IPS DF 4.7 (cell line): ENCODE data around the gene NCR3LG1.

Experiments used
- DNase-seq: peaks from one replicate; pipeline ENCODE4 v3.0.0-alpha.2; 2013; ENCODE audit warnings: low spot score; ENCODE audit errors: extremely low read depth

Gene NCR3LG1

DNA sequence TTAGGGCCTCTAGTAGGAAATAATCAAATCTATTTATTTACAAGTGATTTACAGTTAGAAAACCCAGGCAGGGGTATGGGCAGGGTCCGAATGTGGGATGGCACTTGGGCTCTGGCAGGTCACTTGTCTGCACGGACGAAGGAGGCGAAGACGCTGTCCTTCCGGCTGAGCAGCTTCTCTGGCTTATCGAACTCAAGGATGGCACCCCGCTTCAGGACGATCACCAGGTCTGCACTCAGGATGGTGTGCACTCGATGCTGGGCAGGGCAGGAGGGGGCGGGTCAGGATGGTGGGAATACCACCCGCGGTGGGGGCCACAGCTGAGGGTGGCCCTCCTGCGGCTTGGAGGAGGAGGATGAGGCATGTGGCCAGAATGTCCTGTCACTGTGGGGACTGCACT lies 41.3 kb downstream of the NCR3LG1 start:
- no peak for DNase-seq

DNA sequence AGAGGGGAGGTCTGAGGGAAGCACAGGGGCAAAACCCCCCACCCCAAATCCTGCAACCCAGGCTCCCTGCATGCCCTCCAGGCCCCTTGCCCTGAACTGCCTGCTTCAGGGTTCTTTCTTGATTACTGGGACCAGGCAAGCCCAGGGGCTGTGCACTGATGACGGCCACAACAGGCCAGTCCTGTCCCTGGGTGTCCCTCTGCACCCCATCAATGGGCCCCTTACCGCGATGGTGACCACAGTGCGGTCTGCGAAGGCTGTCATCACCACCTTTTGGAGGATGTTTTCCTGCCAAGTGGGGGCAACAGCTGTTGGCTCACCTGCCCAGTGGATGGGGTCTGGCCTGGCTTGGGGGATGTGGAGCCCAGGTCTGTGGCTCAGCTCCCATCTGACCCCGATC lies 41.9 kb downstream of the NCR3LG1 start:
- no peak for DNase-seq

DNA sequence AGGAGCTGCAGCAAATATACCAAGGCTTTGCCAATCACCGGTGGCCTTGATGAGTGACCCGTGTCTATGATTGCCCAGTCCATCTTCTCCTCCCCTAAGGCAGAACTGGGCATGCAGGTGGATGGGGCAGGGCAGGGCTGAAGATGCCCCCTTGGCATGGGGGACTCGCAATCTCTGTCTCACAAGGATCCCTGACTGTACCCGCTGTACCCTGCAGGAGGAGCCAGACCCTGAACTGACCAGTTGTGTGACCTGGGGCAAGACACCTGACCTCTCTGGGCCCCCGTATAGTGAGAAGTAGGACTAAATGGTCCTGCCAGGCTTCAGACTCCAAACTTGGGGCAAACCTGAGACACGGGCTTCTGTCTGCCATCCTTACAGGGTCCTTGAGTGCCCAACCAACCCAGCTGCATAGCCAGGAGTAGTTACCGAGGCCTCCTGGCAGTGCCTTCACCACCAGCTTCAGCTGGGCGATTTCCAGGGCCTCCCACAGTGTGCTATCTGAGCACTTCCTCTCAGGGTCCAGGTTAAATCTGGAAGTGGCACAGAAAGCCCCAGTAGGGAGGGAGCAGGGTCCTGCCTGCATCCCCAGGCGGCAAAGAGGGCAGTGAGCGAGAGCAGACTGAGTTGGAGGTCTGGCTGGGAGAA lies 43.3 kb downstream of the NCR3LG1 start:
- no peak for DNase-seq

DNA sequence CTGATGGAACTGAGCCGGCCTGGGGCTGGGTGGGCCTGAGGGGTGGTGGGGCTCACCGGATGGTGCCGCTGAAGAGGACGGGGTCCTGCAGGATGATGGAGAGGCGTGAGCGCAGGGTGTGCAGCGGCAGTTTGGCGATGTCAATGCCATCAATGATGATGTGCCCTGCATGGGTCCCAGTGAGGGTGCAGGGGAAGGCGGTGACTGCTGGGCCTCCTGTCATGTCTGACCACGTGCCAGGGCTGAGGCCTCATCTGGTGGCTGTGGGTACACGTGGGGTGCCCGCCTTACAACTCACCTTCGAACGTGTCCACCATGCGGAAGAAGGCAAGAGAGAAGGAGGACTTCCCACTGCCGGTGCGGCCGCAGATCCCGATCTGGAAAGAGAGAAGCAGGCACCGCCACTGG lies 44.0 kb downstream of the NCR3LG1 start:
- no peak for DNase-seq

DNA sequence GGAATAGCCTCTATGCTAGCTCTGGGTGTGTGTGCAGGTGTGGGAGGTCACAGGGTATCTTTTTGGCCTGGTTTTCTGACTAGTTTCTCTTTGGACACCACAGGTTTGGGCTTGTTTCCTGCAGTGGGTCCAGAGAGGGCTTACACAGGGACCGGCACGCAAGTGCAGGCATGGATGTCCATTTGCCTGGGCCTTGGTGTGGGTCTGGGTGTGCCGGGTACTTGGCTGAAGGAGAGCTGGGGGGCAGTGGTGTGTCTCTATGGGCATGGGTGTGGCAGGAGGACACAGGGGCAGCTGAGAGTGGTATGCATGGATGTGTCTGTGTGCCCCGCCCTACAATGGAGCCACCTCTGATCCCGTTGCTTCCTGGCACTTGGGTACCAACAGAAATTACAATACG lies 44.4 kb downstream of the NCR3LG1 start:
- DNase-seq, result no peak

DNA sequence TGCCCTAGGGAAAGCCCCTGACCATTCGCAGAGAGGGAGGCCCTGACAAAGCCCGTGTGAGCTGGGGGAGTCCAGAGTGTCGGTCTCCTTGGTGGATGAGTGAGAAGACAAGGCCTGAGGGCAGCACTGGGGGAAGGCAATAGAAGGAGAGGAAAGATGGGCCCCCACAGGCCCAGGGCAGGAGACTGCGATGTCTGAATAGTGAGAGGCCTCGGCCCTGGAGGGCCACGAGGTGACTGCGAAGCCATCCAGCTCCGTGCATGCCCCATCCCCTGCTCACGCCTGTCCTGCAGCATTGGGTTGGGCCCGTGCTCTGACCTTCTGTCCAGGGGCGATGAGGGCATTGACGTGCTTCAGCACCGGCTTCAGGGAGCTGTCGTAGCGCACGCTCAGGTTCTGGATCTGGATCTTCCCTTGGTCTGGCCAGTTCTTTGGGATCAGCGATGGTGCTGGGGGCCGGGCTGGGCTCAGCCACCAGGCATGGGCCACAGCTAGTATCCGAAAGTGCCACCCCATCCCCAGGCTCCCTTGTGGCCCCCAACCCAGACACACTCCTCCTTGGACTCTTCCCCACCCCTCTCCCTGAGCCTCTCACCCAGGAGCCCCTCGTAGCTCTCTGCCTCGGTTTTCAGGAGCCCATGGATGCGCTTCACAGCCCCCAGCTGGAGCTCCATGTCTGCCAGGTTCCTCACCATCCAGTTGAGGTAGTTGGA lies 45.2 kb downstream of the NCR3LG1 start:
- no peak for DNase-seq

DNA sequence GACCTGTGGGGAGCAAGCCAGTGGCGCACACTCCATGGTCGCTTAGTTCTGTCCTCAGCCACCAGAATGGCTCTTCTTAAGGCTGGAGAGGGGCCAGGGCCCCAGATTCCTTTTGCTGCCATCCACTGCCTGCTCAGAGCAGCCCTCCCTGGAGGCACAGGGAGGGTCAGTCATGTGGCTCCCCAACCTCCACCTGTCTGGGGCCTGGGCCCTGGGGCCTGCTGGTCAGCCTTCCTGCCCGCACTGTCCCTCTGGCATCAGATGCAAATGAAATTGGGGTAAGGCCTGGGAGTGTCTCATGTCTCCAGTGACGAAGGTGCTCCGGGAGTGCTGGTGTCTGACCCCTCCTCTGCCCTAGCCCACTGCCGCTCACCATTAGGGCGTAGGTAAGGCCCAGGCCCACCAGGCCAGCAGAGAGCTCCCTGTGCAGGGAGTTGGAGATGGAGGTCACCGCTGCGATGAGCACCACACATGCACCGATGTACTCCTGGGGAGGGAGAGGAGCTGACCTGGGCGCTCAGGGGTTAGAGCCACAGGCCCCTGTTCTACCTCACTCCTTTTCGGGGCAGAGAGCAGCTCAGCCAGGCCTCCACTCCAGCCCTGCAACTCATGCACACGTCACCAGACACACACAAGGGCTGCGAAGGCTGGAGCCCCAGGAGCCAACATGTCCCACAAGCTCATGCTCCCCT lies 45.9 kb downstream of the NCR3LG1 start:
- DNase-seq, result no peak

DNA sequence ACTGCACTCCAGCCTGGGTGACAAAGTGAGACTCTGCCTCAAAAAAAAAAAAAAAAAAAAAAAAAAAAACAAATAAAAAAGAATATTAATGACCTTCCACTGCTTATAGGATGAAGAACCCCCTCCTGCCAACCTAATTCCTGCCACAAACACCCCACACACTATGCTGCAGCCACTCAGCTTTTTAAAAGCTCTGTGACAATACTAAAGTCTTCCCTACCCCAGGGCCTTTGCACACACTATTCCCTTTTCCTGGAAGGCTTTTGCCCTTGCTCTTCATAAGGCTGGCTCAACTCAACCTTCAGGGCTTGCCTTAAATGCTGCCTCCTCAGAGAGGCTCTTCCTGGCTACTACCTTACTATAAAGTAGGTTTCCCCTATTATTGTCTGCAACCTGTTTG lies 47.6 kb downstream of the NCR3LG1 start:
- no peak for DNase-seq

DNA sequence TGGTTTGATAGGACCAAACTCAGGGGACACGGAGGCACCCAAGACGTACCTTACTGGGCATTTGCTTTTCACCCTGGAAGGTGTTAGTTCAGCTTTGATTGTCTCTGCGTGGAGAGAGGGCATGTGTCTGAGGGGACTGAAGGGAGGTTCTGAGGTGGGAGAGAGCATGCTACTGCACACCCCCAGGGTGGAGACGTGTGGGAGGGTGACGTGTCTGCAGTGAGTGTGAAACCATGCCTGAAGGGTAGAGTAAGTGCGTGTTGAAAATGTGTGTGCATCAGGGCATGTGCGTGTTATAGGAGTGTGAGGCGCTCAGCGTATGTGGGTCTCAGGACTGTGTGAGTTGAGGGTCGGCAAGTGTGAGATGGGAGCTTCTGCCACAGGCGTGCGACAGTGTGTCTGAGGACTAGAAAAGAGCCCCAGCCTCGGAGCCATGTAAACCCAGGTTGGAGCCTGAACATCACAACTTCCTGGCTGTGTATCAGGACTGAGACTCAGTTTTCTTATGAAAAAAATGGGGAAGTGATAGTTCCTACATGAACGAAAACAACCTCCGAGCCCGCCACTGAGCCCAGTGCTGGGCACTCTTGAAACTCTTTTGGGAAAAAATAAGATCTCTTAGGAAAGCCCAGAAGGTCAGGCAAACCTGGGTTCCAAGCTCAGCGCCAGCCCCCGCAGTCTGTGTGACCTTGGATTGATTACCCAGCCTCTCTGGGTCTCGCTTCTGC lies 48.6 kb downstream of the NCR3LG1 start:
- DNase-seq, result no peak

DNA sequence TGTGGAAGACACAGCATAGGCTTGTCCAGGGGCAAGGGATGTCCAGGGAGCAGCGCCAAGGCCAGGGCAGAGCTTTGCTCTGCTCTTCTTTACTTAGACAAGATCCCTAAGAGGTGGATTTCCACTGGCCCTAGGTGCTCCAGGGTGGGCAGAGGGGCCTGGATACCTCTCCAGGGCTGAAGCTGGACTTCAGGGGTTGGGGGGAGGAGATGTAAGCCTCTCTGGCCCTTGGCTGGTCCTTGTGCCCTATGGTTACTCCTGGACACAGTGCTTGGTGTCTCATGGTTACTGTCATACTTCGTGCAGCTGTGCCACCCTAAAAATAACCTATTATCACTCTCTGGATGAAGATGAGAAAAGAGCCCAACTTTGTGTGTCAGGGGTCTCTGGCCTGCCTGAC lies 49.7 kb downstream of the NCR3LG1 start:
- no peak for DNase-seq

DNA sequence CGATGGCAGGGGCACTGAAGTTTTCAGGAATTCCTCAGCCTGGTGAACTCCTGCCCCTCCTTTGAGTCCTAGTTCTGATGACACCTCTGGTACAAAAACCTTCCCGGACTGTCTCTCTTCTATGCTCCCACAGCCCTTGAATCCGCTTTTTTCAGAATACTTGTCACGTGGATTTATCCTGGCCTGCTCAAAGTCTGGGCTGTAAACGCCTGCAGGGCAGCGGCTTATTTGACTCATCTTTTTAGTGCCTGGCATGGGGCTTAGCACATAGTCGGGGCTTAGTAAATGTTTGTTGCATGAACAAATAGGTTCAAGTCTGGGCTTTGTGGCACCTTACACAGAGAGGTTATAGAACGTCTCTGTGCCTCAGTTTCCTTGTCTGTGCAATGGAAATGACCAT lies 50.2 kb downstream of the NCR3LG1 start:
- DNase-seq, result no peak

DNA sequence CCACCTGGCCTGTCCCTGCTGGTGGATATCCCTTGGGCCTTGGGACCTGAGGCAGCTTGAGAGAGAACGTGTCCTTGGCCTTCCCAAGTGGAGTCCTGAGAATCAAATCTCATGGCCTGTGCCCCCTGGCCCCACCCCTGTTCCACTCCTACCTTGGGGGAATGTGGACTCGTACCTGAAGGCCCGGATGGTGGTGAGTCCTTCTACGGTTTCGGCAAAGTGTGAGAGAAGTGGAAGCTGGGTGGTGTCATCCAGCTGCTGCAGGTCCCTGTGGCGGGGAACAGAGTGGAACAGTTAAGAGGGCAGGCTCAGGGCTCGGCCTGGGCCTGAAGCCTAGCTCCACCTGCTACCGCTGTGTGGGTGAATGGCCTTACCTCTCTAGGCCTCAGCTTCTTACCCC lies 50.9 kb downstream of the NCR3LG1 start:
- DNase-seq, result no peak

DNA sequence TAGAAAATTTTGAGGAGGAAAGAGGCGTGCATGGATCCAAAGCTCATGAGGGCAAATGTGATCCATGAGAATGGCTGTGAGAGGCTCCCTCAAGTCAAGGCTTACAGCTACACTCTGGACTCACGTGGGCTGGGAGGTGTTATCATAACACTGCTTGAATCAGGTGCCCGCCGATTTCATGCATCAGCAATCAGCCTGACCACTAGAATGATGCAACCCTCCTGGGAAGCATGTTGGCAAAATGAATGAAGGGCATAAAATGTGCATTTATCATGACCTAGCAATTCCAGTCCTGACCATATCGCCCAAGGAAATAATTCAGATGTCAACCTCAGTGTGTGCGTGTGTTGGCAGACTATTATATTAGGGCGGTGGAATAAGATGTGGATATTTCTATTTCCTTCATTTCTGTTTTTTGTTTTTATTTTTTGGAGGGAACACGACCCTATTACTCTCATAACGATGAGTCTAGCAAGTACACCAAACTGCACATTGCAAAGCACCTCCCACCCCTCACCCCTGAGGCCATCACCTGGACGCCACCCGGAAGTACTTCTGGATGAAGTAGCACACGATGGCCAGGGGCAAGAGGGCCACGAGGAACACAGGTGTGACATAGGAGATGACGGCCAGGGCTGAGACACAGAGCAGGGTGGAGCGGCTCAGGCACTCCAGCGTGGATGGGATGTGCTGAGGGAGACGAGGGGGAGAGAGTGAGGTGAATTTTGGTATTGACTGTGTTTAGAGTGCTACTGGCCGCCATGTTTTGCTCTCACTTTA lies 52.6 kb downstream of the NCR3LG1 start:
- no peak for DNase-seq

DNA sequence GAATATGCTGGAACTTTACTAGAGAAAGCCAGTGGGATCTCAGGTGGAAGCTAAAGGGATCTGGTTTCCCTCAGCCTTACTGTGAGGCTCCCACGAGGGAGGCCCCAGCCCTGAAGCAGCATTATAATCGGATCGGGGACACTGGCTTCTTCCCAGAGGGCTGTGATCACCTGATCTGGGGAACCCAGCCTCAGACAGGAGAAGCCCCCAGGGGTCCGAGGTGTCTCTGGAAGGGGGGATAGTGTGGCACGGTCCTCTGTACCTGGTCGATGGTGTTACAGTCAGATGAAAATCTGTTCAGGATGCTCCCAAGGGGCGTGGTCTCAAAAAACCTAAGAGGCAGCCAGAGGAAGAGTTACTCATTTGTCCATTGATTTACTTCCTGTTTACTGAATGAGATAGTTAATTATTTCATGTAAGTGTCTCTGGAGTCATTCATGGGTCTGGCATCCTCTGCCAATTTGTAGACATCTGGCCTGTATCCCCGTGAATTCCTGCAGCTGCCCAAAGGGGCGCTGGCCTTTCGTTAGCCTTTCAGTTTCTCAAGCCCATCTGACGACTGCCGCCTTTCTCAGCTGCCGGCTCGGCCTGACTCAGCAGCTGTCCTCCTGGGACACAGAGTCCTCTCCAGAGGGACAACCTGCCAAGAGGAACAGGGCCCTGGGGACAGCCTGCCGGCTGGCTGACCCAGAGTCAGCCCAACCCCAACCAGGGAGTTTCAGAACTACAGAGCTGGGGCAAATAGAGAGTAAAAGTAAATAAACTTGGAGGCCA lies 53.8 kb downstream of the NCR3LG1 start:
- DNase-seq, result no peak

DNA sequence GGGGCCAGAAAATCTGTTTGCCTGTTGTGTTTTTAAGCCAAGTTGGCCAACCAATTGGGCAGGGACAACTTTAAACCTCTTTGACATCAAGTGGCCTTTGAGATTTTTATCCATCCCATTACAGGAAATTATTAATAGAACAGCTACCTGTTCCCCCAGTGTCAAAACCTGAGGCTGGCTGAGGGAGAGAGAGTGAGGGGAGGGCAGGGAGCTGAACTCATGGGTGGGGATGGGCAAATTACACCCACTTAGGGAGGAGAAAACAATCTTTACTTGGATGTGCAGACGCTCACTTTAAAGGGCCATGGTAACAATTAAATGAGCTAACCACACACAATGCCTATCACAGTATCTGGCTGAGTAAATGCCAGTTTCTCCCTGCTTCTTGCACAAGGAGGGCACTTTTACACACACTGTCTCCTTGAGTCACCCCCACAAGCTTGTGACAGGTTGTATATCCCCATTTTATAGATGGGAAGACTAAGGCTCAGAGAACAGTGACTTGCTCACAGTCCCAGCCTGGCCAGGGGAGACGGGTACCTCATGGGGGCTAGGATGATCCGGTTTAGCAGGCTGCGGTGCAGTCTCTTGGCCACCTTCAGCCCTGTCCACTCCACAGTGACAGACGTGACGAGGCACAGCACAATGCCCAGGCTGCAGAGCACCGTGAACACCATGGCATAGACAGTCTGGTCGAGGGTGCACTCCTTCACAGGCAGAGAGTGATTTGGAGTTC lies 54.6 kb downstream of the NCR3LG1 start:
- DNase-seq, result no peak

DNA sequence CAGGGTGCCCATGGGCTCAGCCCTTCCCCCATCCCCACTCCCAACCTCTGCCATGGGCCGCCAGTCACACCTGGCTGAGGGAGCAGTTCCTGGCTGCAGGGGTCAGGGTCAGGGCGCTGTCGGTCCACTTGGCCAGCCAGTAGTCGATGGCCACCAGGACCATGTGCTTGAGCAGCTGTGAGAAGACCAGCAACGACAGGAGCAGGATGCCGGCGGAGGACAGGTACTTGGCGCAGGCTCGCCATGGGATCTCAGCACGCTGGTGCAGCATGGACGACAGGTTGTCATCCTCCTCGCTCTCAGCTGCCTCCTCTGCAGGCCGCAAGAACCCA lies 55.2 kb downstream of the NCR3LG1 start:
- DNase-seq, result no peak

DNA sequence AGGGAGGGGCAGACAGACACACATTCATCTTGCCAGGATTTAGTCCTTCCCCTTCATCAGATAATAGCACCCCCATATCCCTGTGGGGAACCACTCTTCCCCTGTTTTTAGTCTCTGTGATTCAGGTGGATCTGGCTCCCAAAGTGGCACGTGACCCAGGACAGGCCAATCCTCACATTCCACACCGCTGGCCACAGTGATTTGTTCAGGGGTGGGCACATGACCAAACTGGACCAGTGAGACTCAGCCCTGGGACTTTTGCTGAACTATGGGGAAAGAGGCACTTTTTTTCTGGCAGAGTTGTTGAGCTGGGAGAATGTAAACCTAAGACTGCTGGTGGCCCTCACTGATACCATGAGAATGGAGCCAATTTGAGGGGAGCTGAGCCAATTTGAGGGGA lies 56.0 kb downstream of the NCR3LG1 start:
- no peak for DNase-seq

DNA sequence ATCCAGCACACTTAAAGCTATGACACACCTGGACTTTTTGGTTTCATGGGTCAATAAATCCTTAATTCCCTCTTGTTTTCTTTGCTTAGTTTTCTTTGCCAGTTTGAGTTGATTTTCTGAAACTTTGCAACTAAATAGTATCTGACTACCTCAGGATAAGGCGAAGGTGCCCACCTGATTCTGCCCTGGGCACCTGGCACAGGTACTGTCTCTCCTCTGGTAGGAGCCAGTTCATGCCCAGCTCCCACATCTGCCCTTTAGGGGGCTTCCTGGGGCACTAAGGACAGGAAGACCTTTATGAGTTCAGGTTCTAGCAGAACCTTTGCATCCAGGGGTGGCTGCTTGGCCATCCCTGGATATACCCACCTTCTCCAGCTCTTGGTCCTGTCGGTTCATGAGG lies 56.4 kb downstream of the NCR3LG1 start:
- no peak for DNase-seq

DNA sequence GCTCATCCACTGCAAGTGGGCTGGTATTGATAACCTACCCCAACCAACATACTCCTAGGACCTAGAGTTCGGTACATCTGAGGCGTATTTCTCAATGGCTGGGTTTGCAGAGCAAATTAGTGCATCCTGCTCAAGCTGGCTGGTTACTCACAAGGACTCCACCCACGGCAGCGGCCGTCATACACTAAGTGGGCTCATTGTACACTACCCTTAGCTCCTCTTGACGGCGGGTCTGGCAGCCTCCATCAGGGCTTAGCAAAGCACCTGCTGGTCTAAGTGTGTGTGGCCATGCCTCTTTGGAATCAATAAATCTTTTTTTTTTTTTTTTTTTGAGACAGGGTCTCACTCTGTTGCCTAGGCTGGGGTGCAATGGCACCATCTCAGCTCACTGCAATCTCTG lies 57.0 kb downstream of the NCR3LG1 start:
- DNase-seq, result no peak
